Endothelial cell of umbilical vein (primary cell): Measurements from ENCODE around the gene OR10P1. TPM values are rescaled to one million over a fixed set of nuclear protein-coding genes. Genes with fewer than 3 reads are reported as not detected.
"Not testable (repeated sequence)": the region's sequence is repeated elsewhere in the genome, so short reads cannot be mapped to it uniquely, and the experiment has no call there.

ENCODE experiments used
- BruUV-seq: library from RNA; stranded (reverse); fragments of 400-500 nt; replicated peaks from 2 replicates; lab custom pipeline; 2021; lab: Mats Ljungman, UMichigan
- CTCF ChIA-PET: fragments of 300-600, 350-600 bp; sonication (Branson Sonifier 250); formaldehyde crosslinking; loops from one replicate; lab custom pipeline; 2021; ENCODE audit warnings: antibody characterized with exemption, inconsistent platforms; lab: Charles Lee
- POLR2A ChIA-PET: fragments of 300-600, 350-600 bp; sonication (Branson Sonifier 250); formaldehyde crosslinking; loops from one replicate; lab custom pipeline; 2021; ENCODE audit warnings: antibody characterized with exemption, inconsistent platforms; lab: Charles Lee
- DNase-seq: peaks from one replicate; pipeline ENCODE4 v3.0.0-alpha.2; 2011; ENCODE audit warnings: low read depth, low spot score
- FAIRE-seq: peaks from 2 replicates; lab custom pipeline; 2011; peaks lifted over from hg19 to GRCh38; lab: Jason Lieb, UNC
- H2AFZ ChIP-seq: 2 replicates; pipeline ENCODE4 v1.6.0; 2012; ENCODE audit warnings: low read depth, low read length, control low read depth, inconsistent platforms
- H3K27ac ChIP-seq: 2 replicates; pipeline ENCODE4 v1.5.1; 2011; ENCODE audit warnings: low read depth, mild to moderate bottlenecking, control low read depth, low read length, moderate library complexity; ENCODE audit not compliant: insufficient read depth
- H3K27me3 ChIP-seq, 2 experiments: 2 replicates each; pipeline versions ENCODE4 v1.6.0 to v1.6.1; 2011; ENCODE audit warnings: low read length in 2 of 2, mixed read lengths in 1 of 2; ENCODE audit not compliant: control insufficient read depth in 2 of 2, insufficient read depth in 2 of 2
- H3K36me3 ChIP-seq, 2 experiments: 2 replicates in 1 of 2; 3 replicates in 1 of 2; pipeline ENCODE4 v1.5.1; 2011; ENCODE audit warnings: low read length in 2 of 2, mild to moderate bottlenecking in 1 of 2, moderate library complexity in 1 of 2; ENCODE audit not compliant: control insufficient read depth in 2 of 2, insufficient read depth in 2 of 2; ENCODE audit errors: extremely low read depth in 1 of 2
- H3K4me1 ChIP-seq: 3 replicates; pipeline ENCODE4 v1.5.1; 2011; ENCODE audit warnings: mild to moderate bottlenecking, low read length; ENCODE audit not compliant: control insufficient read depth, insufficient read depth; ENCODE audit errors: extremely low read depth
- H3K4me2 ChIP-seq: 2 replicates; pipeline ENCODE4 v1.6.1; 2011; ENCODE audit warnings: low read length, control low read depth, mixed read lengths; ENCODE audit not compliant: insufficient read depth
- H3K4me3 ChIP-seq, 3 experiments: fragments of 200-600 bp in 1 of 3; sonication (generic), shearing (Covaris generic) in 1 of 3; replicated peaks in 1 of 3; 2 replicates each; pipeline ENCODE4 v1.5.1; 2011 to 2016; ENCODE audit warnings: control low read depth in 3 of 3, low read length in 3 of 3, mild to moderate bottlenecking in 2 of 3, inconsistent platforms in 1 of 3, low read depth in 1 of 3, moderate library complexity in 1 of 3; ENCODE audit not compliant: insufficient read depth in 1 of 3
- H3K79me2 ChIP-seq: 2 replicates; pipeline ENCODE4 v1.6.0; 2012; ENCODE audit warnings: low read length, inconsistent platforms; ENCODE audit not compliant: control insufficient read depth, insufficient read depth
- H3K9ac ChIP-seq: replicated peaks from 2 replicates; pipeline ENCODE3; 2011; ENCODE audit warnings: low read length, control low read depth; ENCODE audit not compliant: insufficient read depth; ENCODE audit errors: extremely low read depth
- H3K9me1 ChIP-seq: replicated peaks from 3 replicates; pipeline ENCODE4 v1.6.0; 2011; ENCODE audit warnings: mild to moderate bottlenecking, low read length; ENCODE audit not compliant: control insufficient read depth, insufficient read depth; ENCODE audit errors: extremely low read depth
- H3K9me3 ChIP-seq: replicated peaks from 2 replicates; pipeline ENCODE4 v1.5.1; 2012; ENCODE audit warnings: low read length, inconsistent platforms; ENCODE audit not compliant: control insufficient read depth, insufficient read depth
- H4K20me1 ChIP-seq: replicated peaks from 2 replicates; pipeline ENCODE3; 2011; ENCODE audit warnings: mild to moderate bottlenecking, low read length; ENCODE audit not compliant: control insufficient read depth, insufficient read depth; ENCODE audit errors: extremely low read depth
- CTCF ChIP-seq, 2 donors: IDR thresholded peaks; 1 replicate in 1 of 2; 2 replicates in 1 of 2; pipeline ENCODE4 v1.5.1; 2011; ENCODE audit warnings: low read length in 2 of 2, mild to moderate bottlenecking in 2 of 2, moderate library complexity in 2 of 2, control low read depth in 1 of 2, inconsistent platforms in 1 of 2, low read depth in 1 of 2; ENCODE audit not compliant: insufficient read depth in 1 of 2; ENCODE audit errors: extremely low read depth in 1 of 2
- EZH2 ChIP-seq: IDR thresholded peaks from 2 replicates; pipeline ENCODE4 v1.6.1; 2012; ENCODE audit warnings: borderline replicate concordance, low read depth, mild to moderate bottlenecking, moderate library complexity, low read length, inconsistent platforms; ENCODE audit not compliant: severe bottlenecking
- FOS ChIP-seq: IDR thresholded peaks from 2 replicates; pipeline ENCODE4 v1.6.1; 2011; ENCODE audit warnings: mild to moderate bottlenecking, low read length, moderate library complexity, borderline replicate concordance; ENCODE audit not compliant: insufficient read depth
- GATA2 ChIP-seq: IDR thresholded peaks from 2 replicates; pipeline ENCODE4 v1.7.0; 2011; ENCODE audit warnings: low read depth, mild to moderate bottlenecking, moderate library complexity, mixed read lengths, low read length; ENCODE audit not compliant: insufficient read length, insufficient read depth
- JUN ChIP-seq: IDR thresholded peaks from 2 replicates; pipeline ENCODE4 v1.6.1; 2011; ENCODE audit warnings: borderline replicate concordance, low read depth; ENCODE audit not compliant: insufficient read length, insufficient read depth
- MAX ChIP-seq: IDR thresholded peaks from 2 replicates; pipeline ENCODE4 v1.6.1; 2011; ENCODE audit not compliant: insufficient read depth, insufficient read length
- MYC ChIP-seq: IDR thresholded peaks from one replicate; pipeline ENCODE4 v1.6.1; 2011; ENCODE audit warnings: mild to moderate bottlenecking, low read depth, low read length
- POLR2A ChIP-seq: IDR thresholded peaks from 2 replicates; pipeline ENCODE4 v1.6.1; 2012; ENCODE audit warnings: low read depth, mild to moderate bottlenecking, control low read depth, low read length
- POLR2AphosphoS5 ChIP-seq: IDR thresholded peaks from 2 replicates; pipeline ENCODE4 v1.6.1; 2012; ENCODE audit warnings: low read depth, mild to moderate bottlenecking, control low read depth, low read length, moderate library complexity; ENCODE audit not compliant: insufficient read depth
- dilution Hi-C: fragments of 300-500 bp; cut with MboI; formaldehyde crosslinking; loops from one replicate; pipeline ENCODE4 v1.15.0; 2019; ENCODE audit warnings: low sequenced_read_pairs; ENCODE audit not compliant: extremely low pct_ligation_motif_present
- intact Hi-C: fragments of 100-400 bp; cut with micrococcal nuclease; formaldehyde crosslinking; loops from one replicate; pipeline ENCODE4 v1.10.0; 2022
- polyA plus RNA-seq, 4 experiments: library from polyadenylated mRNA; depleted of rRNA in 3 of 4; stranded (reverse) in 3 of 4; unstranded in 1 of 4; fragments of >200 nt; gene quantifications; 2 replicates each; pipeline versions ENCODE4 v1.2.1 to v1.2.3, GENCODE V29; 2011 to 2012; ENCODE audit warnings: missing spikeins in 1 of 4
- total RNA-seq: library from RNA; stranded (reverse); gene quantifications from 2 replicates; pipeline ENCODE4 v1.2.3, GENCODE V29; 2021

Gene OR10P1
- total and polyA plus RNA-seq, 2 donors (not counting 3 experiments of a cell fraction or from before 2014, with no cell fraction given): not detected

- Histone ChIP-seq H3K4me2 (no peak overlapping the region), H2AFZ (no peak overlapping the region), H3K9me1 (no peaks in the 10 kb centered on the region), H3K9ac (no peak overlapping the region), H3K9me3 (no peaks in the 10 kb centered on the region), H4K20me1 (no peaks in the 10 kb centered on the region), H3K27ac (no peak overlapping the region), H3K36me3 (no peaks in the 10 kb centered on the region), H3K4me3 (no peak overlapping the region), H3K79me2 (no peaks in the 10 kb centered on the region), H3K27me3 (peaks cover 0 to 4% of the 10 kb centered on the region in 2 experiments), H3K4me1 (no peaks in the 10 kb centered on the region)
- TF ChIP-seq POLR2AphosphoS5: no peak
- TF ChIP-seq FOS: no peak
- TF ChIP-seq CTCF (IDR thresholded peaks at IDR 0.05; ENCODE audit: extremely low read depth in 1 of 2, insufficient read depth in 1 of 2, low read depth in 1 of 2, low read length in 2 of 2): no peak
- TF ChIP-seq MAX: no peak
- no peak for TF ChIP-seq EZH2
- TF ChIP-seq POLR2A: no peak
- no peak for TF ChIP-seq GATA2
- TF ChIP-seq MYC: no peak
- TF ChIP-seq JUN: no peak
- ChIA-PET POLR2A (no interaction called here), CTCF (interaction anchor here (0.9 to 4.9 kb wide), 8 partner anchors 10 to 1596 kb away, joined by 3 to 82 read pairs (median 4); partner anchors contain the start of gene RDH5)
- dilution Hi-C loops (no loop called here), intact Hi-C loops (no loop called here)
- no peak for DNase-seq
- BruUV-seq: no TSS peak
- FAIRE-seq: no peak
These were observed 10.3 kb downstream of the OR10P1 start for GRCh38 chr12:55647027-55647426.

- POLR2A ChIA-PET, H3K4me1 ChIP-seq, H3K9me1 ChIP-seq, CTCF ChIA-PET, FAIRE-seq, H2AFZ ChIP-seq, DNase-seq, H3K79me2 ChIP-seq, H3K9me3 ChIP-seq, H3K36me3 ChIP-seq, BruUV-seq, dilution Hi-C loops, H3K9ac ChIP-seq, H3K4me3 ChIP-seq, intact Hi-C loops, H4K20me1 ChIP-seq, H3K27me3 ChIP-seq, H3K27ac ChIP-seq, H3K4me2 ChIP-seq: not testable (repeated sequence)
These were observed 14.1 kb downstream of the OR10P1 start for GRCh38 chr12:55650620-55651298.
